GM12878 (cell line): Measurements from ENCODE around the gene GTF2IRD1.

ENCODE experiments used
- BACH1 ChIP-seq: fragments of 450-650 bp; IDR thresholded peaks from 2 replicates; pipeline ENCODE4 v1.6.1; 2017; ENCODE audit warnings: mild to moderate bottlenecking, borderline replicate concordance
- CREM ChIP-seq: IDR thresholded peaks from 2 replicates; pipeline ENCODE4 v1.6.1; 2014; ENCODE audit warnings: antibody characterized with exemption, low read depth
- ETV6 ChIP-seq, 2 experiments: fragments of 450-650 bp in 1 of 2; IDR thresholded peaks in 1 of 2; conservative IDR thresholded peaks in 1 of 2; 2 replicates each; pipeline ENCODE4 v1.6.1; 2014; ENCODE audit warnings: antibody characterized with exemption in 1 of 2, borderline replicate concordance in 1 of 2, low read depth in 1 of 2, mild to moderate bottlenecking in 1 of 2, moderate library complexity in 1 of 2
- RFX5 ChIP-seq: IDR thresholded peaks from 2 replicates; pipeline ENCODE4 v1.6.1; 2011; ENCODE audit warnings: low read depth, low read length, improper control_type of control experiment
- TF ChIP-seq, protein P1 (sequence below): IDR thresholded peaks from 2 replicates; pipeline ENCODE4 v1.6.1; 2012; ENCODE audit warnings: low read depth, low read length, improper control_type of control experiment

DNA sequence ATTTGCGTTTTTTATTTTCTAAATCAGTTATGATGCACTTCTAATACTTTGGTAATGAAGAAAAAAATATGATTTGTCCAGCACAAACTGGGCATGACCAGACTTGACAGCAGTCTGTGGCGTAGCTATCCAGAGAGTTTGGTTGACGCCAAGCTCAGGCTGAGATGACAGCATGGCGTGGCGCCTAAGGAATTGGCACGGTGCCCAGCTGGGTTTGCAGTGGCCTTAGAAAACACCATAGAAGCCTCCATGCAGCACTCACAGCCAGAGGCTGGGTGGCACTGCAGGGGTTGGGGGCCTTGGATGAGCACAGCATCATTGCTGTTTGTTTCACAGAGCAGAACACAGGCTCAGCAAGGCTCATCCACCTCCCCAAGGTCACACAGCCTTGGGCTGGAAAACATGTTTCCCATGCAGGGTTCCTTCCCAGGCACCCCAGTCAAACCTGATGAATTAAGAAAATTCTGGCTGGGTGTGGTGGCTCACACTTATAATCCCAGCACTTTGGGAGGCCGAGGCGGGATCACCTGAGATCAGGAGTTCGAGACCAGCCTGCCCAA lies 88.9 kb downstream of the GTF2IRD1 start:
- TF ChIP-seq, protein P1, sequence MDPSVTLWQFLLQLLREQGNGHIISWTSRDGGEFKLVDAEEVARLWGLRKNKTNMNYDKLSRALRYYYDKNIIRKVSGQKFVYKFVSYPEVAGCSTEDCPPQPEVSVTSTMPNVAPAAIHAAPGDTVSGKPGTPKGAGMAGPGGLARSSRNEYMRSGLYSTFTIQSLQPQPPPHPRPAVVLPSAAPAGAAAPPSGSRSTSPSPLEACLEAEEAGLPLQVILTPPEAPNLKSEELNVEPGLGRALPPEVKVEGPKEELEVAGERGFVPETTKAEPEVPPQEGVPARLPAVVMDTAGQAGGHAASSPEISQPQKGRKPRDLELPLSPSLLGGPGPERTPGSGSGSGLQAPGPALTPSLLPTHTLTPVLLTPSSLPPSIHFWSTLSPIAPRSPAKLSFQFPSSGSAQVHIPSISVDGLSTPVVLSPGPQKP = no peak
- TF ChIP-seq RFX5 (no peak), CREM (no peak), ETV6 (conservative IDR thresholded peaks at IDR 0.05 in 1 of 2, IDR thresholded peaks at IDR 0.05 in 1 of 2; ENCODE audit: borderline replicate concordance in 1 of 2, low read depth in 1 of 2) (no peak), BACH1 (no peak)
